Activated T-helper 9 cell treated with anti-CD3 and anti-CD28 coated beads, Interleukin-2, amount 50 U/mL, for 16 hours (primary cell): ENCODE data around the gene TEAD3.
A peak's percentile ranks its signal among the peaks of the same experiment; 100 is the strongest.
"Not testable (repeated sequence)": the region's sequence is repeated elsewhere in the genome, so short reads cannot be mapped to it uniquely, and the experiment has no call there.

Experiments used
- DNase-seq: peaks from one replicate; pipeline ENCODE4 v3.0.0-alpha.2; 2020; ENCODE audit warnings: low read depth

Gene TEAD3

GRCh38 chr6:35496841-35497570 lies at the start of gene TEAD3:
TEAD3 (minus strand) TSS chr6:35497079.
- DNase-seq: peak; percentile 41

GRCh38 chr6:35544769-35545361 lies 48.0 kb upstream of the TEAD3 start:
- DNase-seq: no peak

GRCh38 chr6:35543459-35544193 lies 46.7 kb upstream of the TEAD3 start:
- no peak for DNase-seq

GRCh38 chr6:35541836-35542235 lies 45.0 kb upstream of the TEAD3 start:
- DNase-seq: no peak

- DNase-seq: no peak
Measured at GRCh38 chr6:35539223-35539622, 42.3 kb upstream of the TEAD3 start.

- not testable (repeated sequence) for DNase-seq
Measured at GRCh38 chr6:35535847-35536246, 39.0 kb upstream of the TEAD3 start.

- DNase-seq: no peak
Measured at GRCh38 chr6:35534407-35535170, 37.7 kb upstream of the TEAD3 start.

GRCh38 chr6:35533981-35534380 lies 37.1 kb upstream of the TEAD3 start:
- DNase-seq: no peak

- DNase-seq: no peak
Measured at GRCh38 chr6:35532126-35532525, 35.2 kb upstream of the TEAD3 start.

GRCh38 chr6:35524380-35525020 lies 27.6 kb upstream of the TEAD3 start:
- no peak for DNase-seq

- DNase-seq: peak; percentile 71
Measured at GRCh38 chr6:35522660-35523658, 26.1 kb upstream of the TEAD3 start.

GRCh38 chr6:35522151-35522550 lies 25.3 kb upstream of the TEAD3 start:
- DNase-seq: no peak

- DNase-seq: no peak
Measured at GRCh38 chr6:35521235-35521634, 24.4 kb upstream of the TEAD3 start.

- no peak for DNase-seq
Measured at GRCh38 chr6:35519313-35520015, 22.6 kb upstream of the TEAD3 start.

- DNase-seq: no peak
Measured at GRCh38 chr6:35518566-35519312, 21.9 kb upstream of the TEAD3 start.

GRCh38 chr6:35517978-35518377 lies 21.1 kb upstream of the TEAD3 start:
- DNase-seq: not testable (repeated sequence)

GRCh38 chr6:35516712-35517111 lies 19.8 kb upstream of the TEAD3 start:
- no peak for DNase-seq

- DNase-seq: not testable (repeated sequence)
Measured at GRCh38 chr6:35515939-35516338, 19.1 kb upstream of the TEAD3 start.

- no peak for DNase-seq
Measured at GRCh38 chr6:35514587-35514986, 17.7 kb upstream of the TEAD3 start.
